HepG2 (cell line): ENCODE measurements around the gene OVCA2. TPM values are rescaled to one million over a fixed set of nuclear protein-coding genes. Genes with fewer than 3 reads are reported as not detected.

Experiments
- CAMTA2 ChIP-seq: sonication (generic); formaldehyde crosslinking; IDR thresholded peaks from 2 replicates; pipeline ENCODE4 v1.4.0; 2020; ENCODE audit warnings: mild to moderate bottlenecking, missing genetic modification reagents, borderline replicate concordance
- DZIP1 ChIP-seq: sonication (generic); formaldehyde crosslinking; IDR thresholded peaks from 2 replicates; pipeline ENCODE4 v1.5.0; 2020; ENCODE audit warnings: mild to moderate bottlenecking, missing genetic modification reagents
- HCFC1 ChIP-seq: fragments of 150-350 bp; IDR thresholded peaks from 2 replicates; pipeline ENCODE4 v1.6.1; 2014; ENCODE audit warnings: low read depth, low read length
- MNT ChIP-seq: fragments of 450-650 bp; IDR thresholded peaks from 2 replicates; pipeline ENCODE4 v1.6.1; 2016
- NRL ChIP-seq: sonication (generic); formaldehyde crosslinking; IDR thresholded peaks from 2 replicates; pipeline ENCODE4 v1.5.0; 2020; ENCODE audit warnings: missing genetic modification reagents, mild to moderate bottlenecking, moderate library complexity, borderline replicate concordance
- TERF1 ChIP-seq: sonication (generic); formaldehyde crosslinking; IDR thresholded peaks from 2 replicates; pipeline ENCODE4 v1.8.0; 2022; ENCODE audit warnings: mild to moderate bottlenecking, missing genetic modification reagents, moderate library complexity
- THAP11 ChIP-seq: IDR thresholded peaks from 2 replicates; pipeline ENCODE4 v1.6.1; 2016; ENCODE audit warnings: missing biosample characterization, missing genetic modification reagents
- ZBTB49 ChIP-seq: sonication (generic); formaldehyde crosslinking; IDR thresholded peaks from 2 replicates; pipeline ENCODE4 v1.4.0; 2020; ENCODE audit warnings: missing genetic modification reagents, borderline replicate concordance
- ZBTB7B ChIP-seq: sonication (generic); formaldehyde crosslinking; IDR thresholded peaks from 2 replicates; pipeline ENCODE4 v1.4.0; 2020; ENCODE audit warnings: missing genetic modification reagents
- ZNF326 ChIP-seq: sonication (generic); formaldehyde crosslinking; IDR thresholded peaks from 2 replicates; pipeline ENCODE4 v1.4.0; 2020; ENCODE audit warnings: missing genetic modification reagents, borderline replicate concordance
- ZNF780A ChIP-seq: sonication (generic); formaldehyde crosslinking; IDR thresholded peaks from 2 replicates; pipeline ENCODE4 v1.8.0; 2022; ENCODE audit warnings: mild to moderate bottlenecking, missing genetic modification reagents, moderate library complexity
- ZNF878 ChIP-seq: sonication (generic); formaldehyde crosslinking; IDR thresholded peaks from 2 replicates; pipeline ENCODE4 v1.8.1; 2023; ENCODE audit warnings: mild to moderate bottlenecking, missing genetic modification reagents, moderate library complexity
- polyA plus RNA-seq, 8 experiments: library from polyadenylated mRNA; depleted of rRNA in 3 of 8; stranded (reverse) in 7 of 8; unstranded in 1 of 8; fragments of >200 nt; fragmentation: Illumina TruSeq in 4 of 8; extraction: Trizol in 4 of 8; gene quantifications; 2 replicates each; pipeline versions ENCODE4 v1.2.1 to v1.2.3, GENCODE V29; 2011 to 2016; ENCODE audit warnings: low read depth in 4 of 8, missing spikeins in 1 of 8, mixed read lengths in 1 of 8; ENCODE audit not compliant: insufficient read depth in 1 of 8
- total RNA-seq, 5 experiments: library from RNA; depleted of rRNA; stranded (reverse); fragments of >200 nt; fragmentation: Illumina TruSeq; extraction: Trizol; gene quantifications; 2 replicates each; pipeline ENCODE4 v1.2.3, GENCODE V29; 2016; ENCODE audit warnings: low read depth in 1 of 5

The OVCA2 gene
- total and polyA plus RNA-seq, 2 of the 13 experiments (the other 11 are each of a cell fraction or from before 2014, with no cell fraction given), result 23.7 to 28.2 TPM

GRCh38 chr17:1997289-1997926 lies 44.4 kb upstream of the OVCA2 start (continued):
- TF ChIP-seq ZBTB49 (no peak), CAMTA2 (CRISPR knock-in tag) (0 out of 2 replicates have a peak, but pooled peaks have one; percentile 39), NRL (no peak), HCFC1 (no peak), ZNF780A (CRISPR knock-in tag) (no peak), ZNF878 (CRISPR knock-in tag) (no peak), MNT (no peak), ZBTB7B (peak; percentile 71; the same call in 1 of the 2 replicates), THAP11 (CRISPR knock-in tag) (no peak), TERF1 (CRISPR knock-in tag) (no peak), ZNF326 (CRISPR knock-in tag) (no peak), DZIP1 (CRISPR knock-in tag) (no peak)
